Body of pancreas (tissue), 4 donors: ENCODE data around the gene OTUB2.

Experiments
- POLR2A ChIP-seq, 3 donors: fragments of 450-650 bp; IDR thresholded peaks; one replicate each; pipeline ENCODE4 v1.6.1; 2016; ENCODE audit warnings: antibody characterized with exemption in 3 of 3, mild to moderate bottlenecking in 2 of 3
- TF ChIP-seq, protein P1 (sequence below), 7 experiments: fragments of 450-650 bp in 4 of 7; fragments of 200-600 bp in 3 of 7; sonication (generic) in 3 of 7; IDR thresholded peaks; one replicate each; pipeline ENCODE4 v1.5.1; 2016 to 2019; ENCODE audit warnings: antibody characterized with exemption in 7 of 7

DNA sequence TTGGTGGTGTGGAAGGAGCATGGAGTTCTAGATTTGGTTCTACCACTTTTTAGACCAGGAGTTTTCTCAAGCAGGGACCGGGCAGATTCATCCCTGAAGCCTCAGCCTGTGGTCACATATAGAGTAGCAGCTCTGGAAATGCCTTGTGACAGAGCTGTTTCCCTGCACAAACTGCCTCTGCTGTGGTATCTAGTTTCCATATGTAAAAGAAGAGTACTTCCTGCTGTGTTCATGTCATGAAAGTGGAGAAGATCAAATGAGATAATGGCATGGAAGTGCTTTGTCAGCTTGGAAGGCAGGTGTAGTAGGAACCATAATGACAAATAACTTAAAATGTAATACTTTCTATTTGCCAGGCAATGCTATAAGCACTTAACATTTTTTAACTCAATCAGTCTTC, 26.1 kb downstream of the OTUB2 start:
- no peak for TF ChIP-seq POLR2A (IDR thresholded peaks at IDR 0.05)
- TF ChIP-seq, protein P1, sequence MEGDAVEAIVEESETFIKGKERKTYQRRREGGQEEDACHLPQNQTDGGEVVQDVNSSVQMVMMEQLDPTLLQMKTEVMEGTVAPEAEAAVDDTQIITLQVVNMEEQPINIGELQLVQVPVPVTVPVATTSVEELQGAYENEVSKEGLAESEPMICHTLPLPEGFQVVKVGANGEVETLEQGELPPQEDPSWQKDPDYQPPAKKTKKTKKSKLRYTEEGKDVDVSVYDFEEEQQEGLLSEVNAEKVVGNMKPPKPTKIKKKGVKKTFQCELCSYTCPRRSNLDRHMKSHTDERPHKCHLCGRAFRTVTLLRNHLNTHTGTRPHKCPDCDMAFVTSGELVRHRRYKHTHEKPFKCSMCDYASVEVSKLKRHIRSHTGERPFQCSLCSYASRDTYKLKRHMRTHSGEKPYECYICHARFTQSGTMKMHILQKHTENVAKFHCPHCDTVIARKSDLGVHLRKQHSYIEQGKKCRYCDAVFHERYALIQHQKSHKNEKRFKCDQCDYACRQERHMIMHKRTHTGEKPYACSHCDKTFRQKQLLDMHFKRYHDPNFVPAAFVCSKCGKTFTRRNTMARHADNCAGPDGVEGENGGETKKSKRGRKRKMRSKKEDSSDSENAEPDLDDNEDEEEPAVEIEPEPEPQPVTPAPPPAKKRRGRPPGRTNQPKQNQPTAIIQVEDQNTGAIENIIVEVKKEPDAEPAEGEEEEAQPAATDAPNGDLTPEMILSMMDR (IDR thresholded peaks at IDR 0.05), result no peak
